GM10266 (cell line): ENCODE measurements around the gene SRGAP1.
"Not testable (repeated sequence)": the region's sequence is repeated elsewhere in the genome, so short reads cannot be mapped to it uniquely, and the experiment has no call there.

ENCODE experiments used
- DNase-seq: peaks from one replicate; pipeline ENCODE4 v3.0.0; 2012; ENCODE audit errors: extremely low spot score
- CTCF ChIP-seq: IDR thresholded peaks from 2 replicates; pipeline ENCODE4 v1.5.1; 2012; ENCODE audit warnings: mild to moderate bottlenecking, low read depth; ENCODE audit not compliant: control insufficient read depth, insufficient read depth; ENCODE audit errors: missing control alignments

Gene SRGAP1

DNA sequence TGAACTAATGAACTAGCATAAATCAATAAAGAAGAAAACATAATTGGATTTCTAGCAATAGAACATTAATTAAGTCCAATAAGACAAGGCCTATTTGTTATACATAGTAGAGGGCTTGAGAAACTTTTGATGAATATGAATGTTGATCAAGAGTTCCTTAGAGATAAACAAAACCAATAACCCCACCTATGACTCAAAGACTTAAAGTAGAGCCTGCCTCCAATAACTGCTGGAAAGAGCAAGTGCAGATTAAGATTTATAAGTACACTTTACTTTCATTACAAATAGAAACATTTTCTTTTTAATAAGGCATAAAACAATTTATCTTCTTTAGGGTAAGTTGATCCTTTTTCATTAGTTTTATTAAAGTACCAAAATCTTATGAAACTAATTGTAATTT lies 185.7 kb downstream of the SRGAP1 start:
- TF ChIP-seq CTCF = no peak

GRCh38 chr12:64034056-64034455 lies 189.6 kb downstream of the SRGAP1 start:
- not testable (repeated sequence) for DNase-seq

More for the DNA sequence above, 185.7 kb downstream of the SRGAP1 start:
- no peak for DNase-seq

- peak; percentile 10 for DNase-seq
- TF ChIP-seq CTCF = no peak
These were observed 190.5 kb downstream of the SRGAP1 start for GRCh38 chr12:64034901-64035576.

DNA sequence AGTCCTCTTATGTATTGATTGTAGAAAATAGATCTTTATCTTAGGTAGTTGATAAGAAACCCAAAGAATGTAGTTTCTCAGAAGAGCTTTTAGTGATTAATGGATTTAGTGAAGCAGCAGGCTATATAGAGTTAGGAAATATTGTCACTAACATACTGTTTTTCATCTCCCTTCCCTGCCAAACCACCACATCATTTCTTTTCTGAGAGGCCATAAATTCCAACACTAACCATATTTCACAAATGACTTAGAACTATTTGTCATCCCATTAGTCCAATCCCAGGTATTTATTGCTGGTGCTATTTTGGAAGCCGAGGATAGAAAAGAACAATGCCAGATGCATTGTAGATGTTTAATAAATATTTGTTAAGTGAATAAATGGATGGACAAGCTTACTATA lies 191.9 kb downstream of the SRGAP1 start:
- TF ChIP-seq CTCF = no peak
- DNase-seq = no peak

DNA sequence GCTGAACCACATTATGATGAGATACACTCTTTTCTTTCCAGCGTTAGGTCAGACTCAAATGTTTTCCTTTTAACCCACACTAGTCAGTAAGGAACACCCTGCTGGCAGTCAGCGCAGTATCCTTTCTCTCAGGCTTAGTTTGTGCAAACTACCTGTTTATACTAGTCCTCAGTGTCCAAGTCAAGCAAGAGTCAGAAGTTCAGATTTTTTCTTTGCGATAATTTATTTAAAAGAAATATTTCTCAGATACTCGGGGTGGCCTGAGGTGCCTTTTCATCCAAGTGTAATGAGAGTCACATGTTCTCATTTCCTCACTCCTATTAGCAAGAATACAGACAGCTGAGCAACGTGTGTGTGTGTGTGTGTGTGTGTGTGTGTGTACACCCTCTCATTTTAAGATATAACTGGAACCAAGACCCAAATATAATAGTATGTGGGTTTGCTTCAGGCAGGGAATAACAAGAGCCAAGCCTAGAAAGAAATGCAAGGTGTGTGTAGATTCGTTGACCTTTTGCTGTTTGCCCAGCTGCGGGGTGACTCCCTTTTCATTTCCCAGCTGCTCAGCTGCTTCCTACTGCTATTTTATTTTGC lies 194.9 kb downstream of the SRGAP1 start:
- DNase-seq = no peak
- no peak for TF ChIP-seq CTCF

DNA sequence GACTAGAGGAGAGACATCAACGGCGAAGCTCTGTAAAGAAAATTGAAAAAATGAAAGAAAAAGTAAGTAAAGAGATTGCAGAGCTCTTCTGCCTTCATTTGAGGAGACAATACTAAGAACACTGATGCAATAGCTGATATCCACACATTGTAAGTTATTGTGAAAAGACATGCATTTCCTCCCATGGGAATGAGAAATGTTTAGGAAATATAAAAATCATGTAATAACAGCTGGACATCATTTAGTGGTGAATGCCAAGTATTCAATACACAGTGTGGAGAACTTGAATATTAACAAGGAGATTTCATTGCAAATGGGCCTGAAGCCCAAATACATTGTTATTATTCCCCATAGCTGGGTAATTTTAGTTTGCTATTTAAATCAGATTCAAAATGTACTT lies 198.4 kb downstream of the SRGAP1 start:
- DNase-seq = no peak
- no peak for TF ChIP-seq CTCF

- no peak for TF ChIP-seq CTCF
- DNase-seq = no peak
These were observed 199.7 kb downstream of the SRGAP1 start for GRCh38 chr12:64044191-64044590.

DNA sequence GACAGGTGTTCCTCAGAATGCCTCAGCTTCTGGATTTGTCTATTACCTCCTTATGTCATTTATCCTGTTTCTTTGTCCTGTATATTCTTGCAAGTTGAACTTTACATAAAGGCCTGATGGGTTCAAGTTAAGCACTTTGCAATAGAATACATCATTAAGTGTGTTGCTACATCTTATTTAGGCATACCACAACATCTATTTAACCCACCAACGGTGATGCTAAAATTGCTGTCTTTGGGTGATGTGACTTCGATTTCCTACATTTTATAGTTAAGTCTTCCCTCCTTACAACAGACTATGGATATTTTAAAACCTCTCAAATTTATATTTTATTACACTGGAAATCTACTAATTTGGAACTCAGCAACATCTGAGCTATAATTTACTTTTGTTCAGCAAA lies 206.6 kb downstream of the SRGAP1 start:
- no peak for DNase-seq
- no peak for TF ChIP-seq CTCF
